Transverse colon (tissue), 4 donors: ENCODE results near the gene MTCH1.

Experiments used
- EP300 ChIP-seq: sonication (generic); formaldehyde crosslinking; IDR thresholded peaks from one replicate; pipeline ENCODE4 v1.6.1; 2017; ENCODE audit warnings: antibody characterized with exemption, low read depth
- POLR2A ChIP-seq: fragments of 450-650 bp; IDR thresholded peaks from one replicate; pipeline ENCODE4 v1.6.1; 2016; ENCODE audit warnings: antibody characterized with exemption, mild to moderate bottlenecking, moderate library complexity
- POLR2AphosphoS5 ChIP-seq, 3 donors: sonication (generic); formaldehyde crosslinking; IDR thresholded peaks; one replicate each; pipeline ENCODE4 v1.6.1; 2016; ENCODE audit warnings: antibody characterized with exemption in 3 of 3
- TF ChIP-seq, protein P1 (sequence below), 5 experiments: fragments of 200-600 bp in 3 of 5; fragments of 450-650 bp in 2 of 5; sonication (generic) in 3 of 5; IDR thresholded peaks; 1 replicate in 2 of 5; 2 replicates in 3 of 5; pipeline ENCODE4 v1.5.1; 2016 to 2017; ENCODE audit warnings: antibody characterized with exemption in 5 of 5, inconsistent platforms in 3 of 5, mild to moderate bottlenecking in 2 of 5, moderate library complexity in 1 of 5

DNA sequence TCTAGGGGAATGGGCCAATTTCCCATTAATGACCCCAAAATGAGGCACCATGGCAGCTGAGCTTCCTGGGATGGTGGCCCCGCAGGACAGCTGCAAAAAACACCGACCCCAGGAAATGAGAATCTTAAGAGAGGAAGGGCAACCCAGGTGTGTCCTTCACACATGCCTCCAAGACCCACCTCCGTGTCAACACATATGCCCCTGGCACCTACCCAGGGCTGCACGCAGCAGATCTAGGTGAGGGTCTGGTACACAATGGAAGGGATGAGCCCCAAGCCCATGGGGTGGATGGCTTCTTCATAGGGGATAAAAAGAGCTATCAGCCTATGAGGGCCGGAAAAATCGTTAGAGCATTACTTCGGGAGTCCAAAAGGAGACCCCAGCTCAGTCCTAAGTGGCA, 9.5 kb downstream of the MTCH1 start:
- TF ChIP-seq POLR2A (no peak), POLR2AphosphoS5 (IDR thresholded peaks at IDR 0.05) (no peak), EP300 (no peak)
- TF ChIP-seq, protein P1, sequence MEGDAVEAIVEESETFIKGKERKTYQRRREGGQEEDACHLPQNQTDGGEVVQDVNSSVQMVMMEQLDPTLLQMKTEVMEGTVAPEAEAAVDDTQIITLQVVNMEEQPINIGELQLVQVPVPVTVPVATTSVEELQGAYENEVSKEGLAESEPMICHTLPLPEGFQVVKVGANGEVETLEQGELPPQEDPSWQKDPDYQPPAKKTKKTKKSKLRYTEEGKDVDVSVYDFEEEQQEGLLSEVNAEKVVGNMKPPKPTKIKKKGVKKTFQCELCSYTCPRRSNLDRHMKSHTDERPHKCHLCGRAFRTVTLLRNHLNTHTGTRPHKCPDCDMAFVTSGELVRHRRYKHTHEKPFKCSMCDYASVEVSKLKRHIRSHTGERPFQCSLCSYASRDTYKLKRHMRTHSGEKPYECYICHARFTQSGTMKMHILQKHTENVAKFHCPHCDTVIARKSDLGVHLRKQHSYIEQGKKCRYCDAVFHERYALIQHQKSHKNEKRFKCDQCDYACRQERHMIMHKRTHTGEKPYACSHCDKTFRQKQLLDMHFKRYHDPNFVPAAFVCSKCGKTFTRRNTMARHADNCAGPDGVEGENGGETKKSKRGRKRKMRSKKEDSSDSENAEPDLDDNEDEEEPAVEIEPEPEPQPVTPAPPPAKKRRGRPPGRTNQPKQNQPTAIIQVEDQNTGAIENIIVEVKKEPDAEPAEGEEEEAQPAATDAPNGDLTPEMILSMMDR (IDR thresholded peaks at IDR 0.05), result no peak
